ENCODE measurements around the gene GMDS. TPM values are rescaled to one million over a fixed set of nuclear protein-coding genes. Genes with fewer than 3 reads are reported as not detected.

GMDS gene
- total RNA-seq, 5 donors from 2014 or later (not counting 1 experiment from before 2014, with no cell fraction given): 12.9 to 21.5 (median 14.6) TPM

GRCh38 chr6:1792989-1793388, 452.4 kb downstream of the GMDS start:
- H3K4me3 Mint-ChIP-seq: no peak overlapping the region

GRCh38 chr6:1790684-1791083, 454.7 kb downstream of the GMDS start:
- Mint-ChIP-seq H3K27me3 (no peaks in the 10 kb centered on the region), H3K4me1 (peaks cover 0 to 7% (median 4%) of the 10 kb centered on the region in 3 donors), H3K36me3 (peaks cover 2% of the 10 kb centered on the region), H3K9me3 (no peaks in the 10 kb centered on the region), H3K27ac (no peak overlapping the region), H3K4me3 (no peak overlapping the region)
- DNase-seq (no peak), ATAC-seq (replicated peaks in 1 of 4) (no peak)
- Histone ChIP-seq H3K27me3 (replicated peaks in 1 of 2; ENCODE audit: control insufficient read depth in 2 of 2, extremely low read depth in 1 of 2, insufficient read depth in 2 of 2, low read length in 1 of 2) (no peaks in the 10 kb centered on the region), H3K36me3 (ENCODE audit: control insufficient read depth in 2 of 2, extremely low read depth in 1 of 2, insufficient read depth in 1 of 2, low read length in 1 of 2) (no peaks in the 10 kb centered on the region), H3K9me3 (no peaks in the 10 kb centered on the region), H3K4me1 (ENCODE audit: control insufficient read depth in 1 of 2, extremely low read depth in 1 of 2, insufficient read depth in 2 of 2, low read length in 2 of 2) (no peaks in the 10 kb centered on the region), H3K4me3 (ENCODE audit: control insufficient read depth in 1 of 2, extremely low read depth in 1 of 2, low read length in 1 of 2) (no peak overlapping the region), H3K27ac (ENCODE audit: low read length) (no peak overlapping the region)
- ChIA-PET CTCF (interaction anchor here in 1 of 2 donors (0.6 kb wide), 1 partner anchor 1966 kb away, joined by 6 read pairs; no protein-coding TSS in a partner anchor), POLR2A (no interaction called here)
- WGBS (ENCODE audit: insufficient coverage): 80% methylated on average over 1 of the region's 3 CpGs

More at GRCh38 chr6:1792989-1793388, 452.4 kb downstream of the GMDS start:
- H3K36me3 ChIP-seq (ENCODE audit: control insufficient read depth in 2 of 2, extremely low read depth in 1 of 2, insufficient read depth in 1 of 2, low read length in 1 of 2): no peaks in the 10 kb centered on the region
- DNase-seq: peak in 2 of 35 experiments; percentile 5 to 6
- ChIA-PET POLR2A (no interaction called here), CTCF (interaction anchor here in 1 of 2 donors (0.7 kb wide), 1 partner anchor 11 kb away, joined by 3 read pairs; no protein-coding TSS in a partner anchor)
- ATAC-seq (replicated peaks in 1 of 4): no peak
- Mint-ChIP-seq H3K4me1 (no peaks in the 10 kb centered on the region), H3K27me3 (no peaks in the 10 kb centered on the region), H3K27ac (no peak overlapping the region), H3K36me3 (peaks cover 8% of the 10 kb centered on the region), H3K9me3 (no peaks in the 10 kb centered on the region)
- H3K4me1 ChIP-seq (ENCODE audit: control insufficient read depth in 1 of 2, extremely low read depth in 1 of 2, insufficient read depth in 2 of 2, low read length in 2 of 2): no peaks in the 10 kb centered on the region
- no peak overlapping the region for H3K27ac ChIP-seq (ENCODE audit: low read length)
- H3K4me3 ChIP-seq (ENCODE audit: control insufficient read depth in 1 of 2, extremely low read depth in 1 of 2, low read length in 1 of 2): no peak overlapping the region
- no peaks in the 10 kb centered on the region for H3K27me3 ChIP-seq (replicated peaks in 1 of 2; ENCODE audit: control insufficient read depth in 2 of 2, extremely low read depth in 1 of 2, insufficient read depth in 2 of 2, low read length in 1 of 2)
- WGBS (ENCODE audit: insufficient coverage): 39% methylated on average over 2 of the region's 3 CpGs
- no peaks in the 10 kb centered on the region for H3K9me3 ChIP-seq

- no peak overlapping the region for H3K4me3 Mint-ChIP-seq
- H3K36me3 Mint-ChIP-seq: peaks cover 6% of the 10 kb centered on the region
- Histone ChIP-seq H3K9me3 (no peaks in the 10 kb centered on the region), H3K36me3 (ENCODE audit: control insufficient read depth in 2 of 2, extremely low read depth in 1 of 2, insufficient read depth in 1 of 2, low read length in 1 of 2) (no peaks in the 10 kb centered on the region), H3K4me1 (ENCODE audit: control insufficient read depth in 1 of 2, extremely low read depth in 1 of 2, insufficient read depth in 2 of 2, low read length in 2 of 2) (no peaks in the 10 kb centered on the region), H3K27ac (ENCODE audit: low read length) (no peak overlapping the region), H3K4me3 (ENCODE audit: control insufficient read depth in 1 of 2, extremely low read depth in 1 of 2, low read length in 1 of 2) (no peak overlapping the region), H3K27me3 (replicated peaks in 1 of 2; ENCODE audit: control insufficient read depth in 2 of 2, extremely low read depth in 1 of 2, insufficient read depth in 2 of 2, low read length in 1 of 2) (no peaks in the 10 kb centered on the region)
- H3K4me1 Mint-ChIP-seq: peaks cover 0 to 7% (median 4%) of the 10 kb centered on the region in 3 donors
- DNase-seq (no peak), ATAC-seq (replicated peaks in 1 of 4) (no peak)
- 92% methylated on average over 2 of the region's 4 CpGs for WGBS (ENCODE audit: insufficient coverage)
- no peaks in the 10 kb centered on the region for H3K9me3 Mint-ChIP-seq
- POLR2A ChIA-PET: no interaction called here
- H3K27ac Mint-ChIP-seq: no peak overlapping the region
- no peaks in the 10 kb centered on the region for H3K27me3 Mint-ChIP-seq
- CTCF ChIA-PET: no interaction called here
Measured at GRCh38 chr6:1789092-1789491, 456.3 kb downstream of the GMDS start.

DNA sequence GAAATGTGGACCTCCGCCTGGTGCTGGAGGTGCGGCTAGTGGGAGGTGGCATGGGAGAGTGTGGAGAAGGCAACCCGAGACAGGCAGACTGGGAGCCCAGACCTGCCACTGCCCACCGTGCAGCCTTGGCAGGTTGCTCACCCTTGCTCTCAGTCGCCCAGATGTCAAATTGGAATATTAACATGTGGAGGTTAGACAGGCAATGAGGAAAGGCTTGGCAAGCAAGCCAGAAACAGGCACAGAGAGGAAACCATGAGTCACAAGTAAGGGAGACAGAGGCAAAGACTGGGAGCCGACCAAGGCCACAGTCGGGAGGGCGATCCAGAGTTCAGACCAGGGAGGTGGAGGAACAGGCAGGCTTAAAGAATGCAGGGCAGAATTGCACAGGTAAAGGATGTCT, 457.5 kb downstream of the GMDS start:
- no peaks in the 10 kb centered on the region for H3K36me3 ChIP-seq (ENCODE audit: control insufficient read depth in 2 of 2, extremely low read depth in 1 of 2, insufficient read depth in 1 of 2, low read length in 1 of 2)
- H3K36me3 Mint-ChIP-seq: peaks cover 6% of the 10 kb centered on the region
- no peaks in the 10 kb centered on the region for H3K4me1 ChIP-seq (ENCODE audit: control insufficient read depth in 1 of 2, extremely low read depth in 1 of 2, insufficient read depth in 2 of 2, low read length in 2 of 2)
- POLR2A ChIA-PET: no interaction called here
- no peak overlapping the region for H3K27ac ChIP-seq (ENCODE audit: low read length)
- H3K4me1 Mint-ChIP-seq: peaks cover 0 to 7% (median 4%) of the 10 kb centered on the region in 3 donors
- no peak overlapping the region for H3K4me3 Mint-ChIP-seq
- ATAC-seq (replicated peaks in 1 of 4) (no peak), DNase-seq (no peak)
- CTCF ChIA-PET: interaction anchor here in 1 of 2 donors (0.5 kb wide), 1 partner anchor 404 kb away, joined by 3 read pairs; no protein-coding TSS in a partner anchor
- no peaks in the 10 kb centered on the region for H3K27me3 Mint-ChIP-seq
- WGBS (ENCODE audit: insufficient coverage): 100% methylated on average over 5 of the region's 8 CpGs
- no peaks in the 10 kb centered on the region for H3K9me3 Mint-ChIP-seq
- H3K27me3 ChIP-seq (replicated peaks in 1 of 2; ENCODE audit: control insufficient read depth in 2 of 2, extremely low read depth in 1 of 2, insufficient read depth in 2 of 2, low read length in 1 of 2): no peaks in the 10 kb centered on the region
- H3K9me3 ChIP-seq: no peaks in the 10 kb centered on the region
- H3K27ac Mint-ChIP-seq: no peak overlapping the region
- no peak overlapping the region for H3K4me3 ChIP-seq (ENCODE audit: control insufficient read depth in 1 of 2, extremely low read depth in 1 of 2, low read length in 1 of 2)

- peak overlapping the region; percentile 22 to 23 for H3K27ac Mint-ChIP-seq
- H3K9me3 Mint-ChIP-seq: no peaks in the 10 kb centered on the region
- ATAC-seq (replicated peaks in 1 of 4) (peak in 2 of 4 experiments; percentile 29 to 38), DNase-seq (no peak)
- no peaks in the 10 kb centered on the region for H3K27me3 ChIP-seq (replicated peaks in 1 of 2; ENCODE audit: control insufficient read depth in 2 of 2, extremely low read depth in 1 of 2, insufficient read depth in 2 of 2, low read length in 1 of 2)
- CTCF ChIA-PET: interaction anchor here in 1 of 2 donors (0.7 kb wide), 1 partner anchor 211 kb away, joined by 3 read pairs; no protein-coding TSS in a partner anchor
- no peak overlapping the region for H3K4me3 Mint-ChIP-seq
- no peaks in the 10 kb centered on the region for H3K27me3 Mint-ChIP-seq
- H3K4me1 Mint-ChIP-seq: peaks cover 0 to 7% (median 4%) of the 10 kb centered on the region in 3 donors
- H3K9me3 ChIP-seq: no peaks in the 10 kb centered on the region
- H3K4me3 ChIP-seq (ENCODE audit: control insufficient read depth in 1 of 2, extremely low read depth in 1 of 2, low read length in 1 of 2): no peak overlapping the region
- H3K36me3 Mint-ChIP-seq: peaks cover 6% of the 10 kb centered on the region
- H3K27ac ChIP-seq (ENCODE audit: low read length): no peak overlapping the region
- 68% methylated on average over 7 of the region's 15 CpGs for WGBS (ENCODE audit: insufficient coverage)
- no peaks in the 10 kb centered on the region for H3K36me3 ChIP-seq (ENCODE audit: control insufficient read depth in 2 of 2, extremely low read depth in 1 of 2, insufficient read depth in 1 of 2, low read length in 1 of 2)
- POLR2A ChIA-PET: no interaction called here
- no peaks in the 10 kb centered on the region for H3K4me1 ChIP-seq (ENCODE audit: control insufficient read depth in 1 of 2, extremely low read depth in 1 of 2, insufficient read depth in 2 of 2, low read length in 2 of 2)
Measured at GRCh38 chr6:1786455-1787453, 458.7 kb downstream of the GMDS start.

DNA sequence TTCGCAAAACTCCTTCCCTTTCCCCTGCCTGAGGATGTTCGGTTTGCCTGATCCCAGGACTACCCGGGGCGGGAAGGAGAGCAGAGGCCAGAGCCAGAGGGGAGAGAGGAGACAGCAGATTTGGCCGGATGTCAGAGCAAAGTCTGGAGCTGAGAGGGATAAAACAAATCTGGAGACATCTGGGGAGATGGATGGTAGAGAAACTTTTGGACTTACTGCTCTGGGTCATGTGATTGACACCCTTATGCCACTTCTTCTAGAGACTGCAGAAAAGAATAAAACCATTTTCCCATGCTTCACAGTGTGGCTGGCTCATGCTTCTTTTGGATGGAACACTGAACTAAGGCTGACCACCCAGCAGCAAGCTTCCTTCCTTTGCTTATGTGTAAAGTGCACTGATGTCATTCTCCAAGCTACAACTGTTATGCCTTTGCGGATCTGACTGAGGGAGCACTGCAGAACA, 461.0 kb downstream of the GMDS start:
- no peak overlapping the region for H3K27ac Mint-ChIP-seq
- CTCF ChIA-PET: no interaction called here
- no peak for ATAC-seq (replicated peaks in 1 of 4)

More for the DNA sequence above, 461.0 kb downstream of the GMDS start:
- H3K4me3 Mint-ChIP-seq: no peak overlapping the region
- WGBS (ENCODE audit: insufficient coverage): no CpG with 5 or more reads among the region's 6 CpGs
- H3K9me3 Mint-ChIP-seq: no peaks in the 10 kb centered on the region
- Histone ChIP-seq H3K9me3 (no peaks in the 10 kb centered on the region), H3K27me3 (replicated peaks in 1 of 2; ENCODE audit: control insufficient read depth in 2 of 2, extremely low read depth in 1 of 2, insufficient read depth in 2 of 2, low read length in 1 of 2) (no peaks in the 10 kb centered on the region), H3K4me1 (ENCODE audit: control insufficient read depth in 1 of 2, extremely low read depth in 1 of 2, insufficient read depth in 2 of 2, low read length in 2 of 2) (no peaks in the 10 kb centered on the region), H3K4me3 (ENCODE audit: control insufficient read depth in 1 of 2, extremely low read depth in 1 of 2, low read length in 1 of 2) (no peak overlapping the region), H3K27ac (ENCODE audit: low read length) (no peak overlapping the region), H3K36me3 (ENCODE audit: control insufficient read depth in 2 of 2, extremely low read depth in 1 of 2, insufficient read depth in 1 of 2, low read length in 1 of 2) (no peaks in the 10 kb centered on the region)
- H3K4me1 Mint-ChIP-seq: peaks cover 0 to 7% (median 4%) of the 10 kb centered on the region in 3 donors
- no peak for DNase-seq
- POLR2A ChIA-PET: no interaction called here
- no peaks in the 10 kb centered on the region for H3K27me3 Mint-ChIP-seq
- H3K36me3 Mint-ChIP-seq: peaks cover 7% of the 10 kb centered on the region

Data from T-cell (primary cell).